Caco-2 (cell line): ENCODE results near the gene GRID1. TPM values are rescaled to one million over a fixed set of nuclear protein-coding genes. Genes with fewer than 3 reads are reported as not detected.

Experiments used
- BruUV-seq: library from RNA; stranded (reverse); fragments of 400-500 nt; replicated peaks from 2 replicates; lab custom pipeline; 2021; lab: Mats Ljungman, UMichigan
- CTCF ChIA-PET: fragments of 300-600 bp; sonication (Branson Sonifier 250); formaldehyde crosslinking; loops from one replicate; lab custom pipeline; 2022; ENCODE audit warnings: antibody characterized with exemption; lab: Charles Lee
- POLR2A ChIA-PET: fragments of 300-600 bp; sonication (Branson Sonifier 250); formaldehyde crosslinking; loops from one replicate; lab custom pipeline; 2022; ENCODE audit warnings: antibody characterized with exemption; lab: Charles Lee
- DNase-seq, 2 experiments: peaks; one replicate each; pipeline versions ENCODE4 v3.0.0 to v3.0.0-alpha.2; 2020 to 2022
- H3K27me3 ChIP-seq: replicated peaks from 2 replicates; pipeline ENCODE4 v1.6.0; 2011; ENCODE audit warnings: low read length; ENCODE audit not compliant: control insufficient read depth, insufficient read depth
- H3K36me3 ChIP-seq: 2 replicates; pipeline ENCODE4 v1.5.1; 2011; ENCODE audit warnings: low read length; ENCODE audit not compliant: control insufficient read depth, insufficient read depth
- H3K4me1 ChIP-seq: fragments of 250-450 bp; sonication (Bioruptor Pico); 2 replicates; pipeline ENCODE4 v1.5.1; 2020; ENCODE audit warnings: mild to moderate bottlenecking
- H3K4me3 ChIP-seq: 2 replicates; pipeline ENCODE4 v1.5.1; 2011; ENCODE audit warnings: low read depth, mild to moderate bottlenecking, control low read depth, low read length
- H3K9me3 ChIP-seq: fragments of 250-450 bp; sonication (Bioruptor Pico); 2 replicates; pipeline ENCODE4 v1.5.1; 2020; ENCODE audit warnings: mild to moderate bottlenecking, moderate library complexity
- H3K27ac Mint-ChIP-seq: one replicate; pipeline ENCODE4 v1.8.0; 2022; ENCODE audit warnings: mixed read lengths; ENCODE audit not compliant: unreplicated experiment
- H3K27me3 Mint-ChIP-seq: one replicate; pipeline ENCODE4 v1.8.0; 2022; ENCODE audit warnings: mixed read lengths; ENCODE audit not compliant: insufficient read depth, unreplicated experiment
- H3K36me3 Mint-ChIP-seq: one replicate; pipeline ENCODE4 v1.8.0; 2022; ENCODE audit warnings: mild to moderate bottlenecking, mixed read lengths; ENCODE audit not compliant: insufficient read depth, unreplicated experiment
- H3K4me1 Mint-ChIP-seq: one replicate; pipeline ENCODE4 v1.8.0; 2022; ENCODE audit warnings: low read depth, mixed read lengths; ENCODE audit not compliant: unreplicated experiment
- H3K4me3 Mint-ChIP-seq: one replicate; pipeline ENCODE4 v1.8.0; 2022; ENCODE audit warnings: mild to moderate bottlenecking, moderate library complexity, mixed read lengths; ENCODE audit not compliant: unreplicated experiment
- H3K9me3 Mint-ChIP-seq: one replicate; pipeline ENCODE4 v1.8.0; 2022; ENCODE audit warnings: mixed read lengths; ENCODE audit not compliant: unreplicated experiment
- CTCF ChIP-seq, 2 experiments: fragments of 200-600 bp in 1 of 2; IDR thresholded peaks; 1 replicate in 1 of 2; 2 replicates in 1 of 2; pipeline versions ENCODE4 v1.5.1 to v1.8.0; 2011 to 2022; ENCODE audit warnings: antibody characterized with exemption in 1 of 2, control low read depth in 1 of 2, inconsistent platforms in 1 of 2, low read depth in 1 of 2, low read length in 1 of 2, mild to moderate bottlenecking in 1 of 2, moderate library complexity in 1 of 2; ENCODE audit not compliant: insufficient read depth in 1 of 2, severe bottlenecking in 1 of 2, unreplicated experiment in 1 of 2
- intact Hi-C: fragments of 100-400 bp; cut with micrococcal nuclease; formaldehyde crosslinking; loops from one replicate; pipeline ENCODE4 v1.10.0; 2022; ENCODE audit not compliant: unreplicated experiment
- total RNA-seq: library from RNA; stranded (reverse); gene quantifications from 2 replicates; pipeline ENCODE4 v1.2.3, GENCODE V29; 2022

The GRID1 gene
- total RNA-seq, 1 experiment from 2014 or later, result 8.0 TPM

DNA sequence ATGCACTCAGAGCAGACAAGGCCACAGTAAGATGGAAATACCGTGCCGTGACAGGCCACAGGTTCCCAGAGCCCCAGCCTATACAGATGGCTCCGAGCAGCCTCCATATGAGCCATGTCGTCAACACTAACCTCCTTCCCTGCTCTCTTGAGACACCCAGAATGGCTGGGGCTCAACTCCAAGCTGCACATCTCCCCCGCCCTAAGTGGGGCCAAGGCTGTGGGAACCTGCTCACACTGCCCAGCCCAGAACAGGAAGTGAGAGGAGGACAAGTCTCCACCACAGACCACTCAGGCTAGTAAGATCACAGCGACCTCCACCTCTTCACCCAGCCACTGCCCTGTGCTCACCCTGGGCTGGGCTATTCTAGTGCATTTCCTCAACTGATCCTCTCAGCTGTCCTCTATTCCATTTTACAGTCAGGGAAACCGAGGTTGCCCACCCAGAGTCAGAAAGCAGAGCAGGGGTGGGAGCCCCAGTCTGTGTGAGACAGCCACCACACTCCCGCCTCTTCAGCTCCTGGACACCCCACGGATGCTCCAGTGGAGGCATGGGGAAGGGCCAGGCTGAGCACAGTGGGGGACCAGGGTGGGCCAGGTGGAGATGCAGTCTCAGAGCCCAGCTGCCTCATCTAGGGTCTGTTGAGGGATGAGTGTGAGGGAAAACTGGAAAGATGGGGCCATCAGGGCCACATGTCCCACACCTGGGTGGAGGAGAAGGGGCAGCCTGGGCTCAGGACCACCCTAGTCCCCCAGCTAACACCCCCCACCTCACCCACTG is 11.6 kb downstream of the GRID1 start:
- Mint-ChIP-seq H3K27me3 (no peaks in the 10 kb centered on the region), H3K4me1 (no peaks in the 10 kb centered on the region), H3K36me3 (no peaks in the 10 kb centered on the region), H3K9me3 (no peaks in the 10 kb centered on the region), H3K4me3 (no peak overlapping the region), H3K27ac (no peak overlapping the region)
- TF ChIP-seq CTCF (IDR thresholded peaks at IDR 0.05; ENCODE audit: insufficient read depth in 1 of 2, low read depth in 1 of 2, low read length in 1 of 2, severe bottlenecking in 1 of 2, unreplicated experiment in 1 of 2), result no peak
- intact Hi-C loops, result no loop called here
- Histone ChIP-seq H3K9me3 (no peaks in the 10 kb centered on the region), H3K36me3 (no peaks in the 10 kb centered on the region), H3K27me3 (no peaks in the 10 kb centered on the region), H3K4me1 (no peaks in the 10 kb centered on the region), H3K4me3 (no peak overlapping the region)
- DNase-seq, result no peak
- no TSS peak for BruUV-seq
- ChIA-PET POLR2A (interaction anchor here (0.5 kb wide), 1 partner anchor 231 kb away, joined by 3 read pairs; no protein-coding TSS in a partner anchor), CTCF (no interaction called here)

GRCh38 chr10:86353506-86354485 is 12.8 kb downstream of the GRID1 start:
- no peak for TF ChIP-seq CTCF (IDR thresholded peaks at IDR 0.05; ENCODE audit: insufficient read depth in 1 of 2, low read depth in 1 of 2, low read length in 1 of 2, severe bottlenecking in 1 of 2, unreplicated experiment in 1 of 2)
- intact Hi-C loops, result no loop called here

GRCh38 chr10:86350897-86351296 is 15.7 kb downstream of the GRID1 start:
- DNase-seq, result no peak
- no peaks in the 10 kb centered on the region for H3K9me3 ChIP-seq
- no peak for TF ChIP-seq CTCF (IDR thresholded peaks at IDR 0.05; ENCODE audit: insufficient read depth in 1 of 2, low read depth in 1 of 2, low read length in 1 of 2, severe bottlenecking in 1 of 2, unreplicated experiment in 1 of 2)
- no peak overlapping the region for H3K4me3 ChIP-seq
- no peaks in the 10 kb centered on the region for H3K27me3 ChIP-seq
- Mint-ChIP-seq H3K36me3 (no peaks in the 10 kb centered on the region), H3K4me3 (no peak overlapping the region), H3K9me3 (no peaks in the 10 kb centered on the region), H3K4me1 (peaks cover 9% of the 10 kb centered on the region), H3K27ac (no peak overlapping the region), H3K27me3 (no peaks in the 10 kb centered on the region)
- intact Hi-C loops, result loop anchor here (1.0 kb wide), 1 partner anchor 10 kb away; no protein-coding TSS in a partner anchor
- no peaks in the 10 kb centered on the region for H3K36me3 ChIP-seq
- no TSS peak for BruUV-seq
- peaks cover 14% of the 10 kb centered on the region for H3K4me1 ChIP-seq
- ChIA-PET CTCF (interaction anchor here (0.7 kb wide), 1 partner anchor 10 kb away, joined by 3 read pairs; no protein-coding TSS in a partner anchor), POLR2A (interaction anchor here (0.6 kb wide), 1 partner anchor 506 kb away, joined by 8 read pairs; no protein-coding TSS in a partner anchor)

More at GRCh38 chr10:86353506-86354485, 12.8 kb downstream of the GRID1 start:
- H3K36me3 ChIP-seq, result no peaks in the 10 kb centered on the region
- H3K27me3 Mint-ChIP-seq, result no peaks in the 10 kb centered on the region
- H3K4me1 Mint-ChIP-seq, result no peaks in the 10 kb centered on the region
- no peaks in the 10 kb centered on the region for H3K4me1 ChIP-seq
- H3K9me3 ChIP-seq, result no peaks in the 10 kb centered on the region
- no peaks in the 10 kb centered on the region for H3K27me3 ChIP-seq
- no peak overlapping the region for H3K4me3 Mint-ChIP-seq
- H3K4me3 ChIP-seq, result no peak overlapping the region
- DNase-seq, result no peak
- no TSS peak for BruUV-seq
- H3K36me3 Mint-ChIP-seq, result no peaks in the 10 kb centered on the region
- CTCF ChIA-PET, result no interaction called here
- POLR2A ChIA-PET, result no interaction called here
- no peak overlapping the region for H3K27ac Mint-ChIP-seq
- H3K9me3 Mint-ChIP-seq, result no peaks in the 10 kb centered on the region
